ENCODE measurements around the gene TMEM86B. TPM values are rescaled to one million over a fixed set of nuclear protein-coding genes. Genes with fewer than 3 reads are reported as not detected.

The TMEM86B gene
- total RNA-seq, 1 experiment from 2014 or later: 4.2 TPM

GRCh38 chr19:55239004-55239403, 10.4 kb upstream of the TMEM86B start:
- TF ChIP-seq CTCF (IDR thresholded peaks at IDR 0.05; ENCODE audit: unreplicated experiment): no peak
- no peak for DNase-seq (ENCODE audit: unreplicated experiment)
- Mint-ChIP-seq H3K4me3 (ENCODE audit: unreplicated experiment) (no peak overlapping the region), H3K27me3 (ENCODE audit: insufficient read depth, unreplicated experiment) (no peaks in the 10 kb centered on the region), H3K36me3 (ENCODE audit: insufficient read depth, unreplicated experiment) (peaks cover 58% of the 10 kb centered on the region), H3K27ac (ENCODE audit: low read depth, unreplicated experiment) (no peak overlapping the region), H3K4me1 (ENCODE audit: insufficient read depth, unreplicated experiment) (no peaks in the 10 kb centered on the region), H3K9me3 (ENCODE audit: unreplicated experiment) (no peaks in the 10 kb centered on the region)
- ChIA-PET POLR2A (no interaction called here), CTCF (interaction anchor here (0.8 to 1.0 kb wide), 2 partner anchors 94 to 1244 kb away, joined by 3 read pairs; no protein-coding TSS in a partner anchor)
- no TSS peak for BruUV-seq (replicated peaks)
- intact Hi-C loops (cut with micrococcal nuclease): no loop called here

GRCh38 chr19:55238030-55238429, 9.5 kb upstream of the TMEM86B start:
- POLR2A ChIA-PET: interaction anchor here (0.7 kb wide), 1 partner anchor 16 kb away, joined by 3 read pairs; no protein-coding TSS in a partner anchor
- H3K36me3 Mint-ChIP-seq (ENCODE audit: insufficient read depth, unreplicated experiment): peaks cover 55% of the 10 kb centered on the region

GRCh38 chr19:55232986-55233385, 4.4 kb upstream of the TMEM86B start:
- ChIA-PET POLR2A (no interaction called here), CTCF (no interaction called here)
- Mint-ChIP-seq H3K4me1 (ENCODE audit: insufficient read depth, unreplicated experiment) (no peaks in the 10 kb centered on the region), H3K4me3 (ENCODE audit: unreplicated experiment) (no peak overlapping the region), H3K9me3 (ENCODE audit: unreplicated experiment) (no peaks in the 10 kb centered on the region), H3K27me3 (ENCODE audit: insufficient read depth, unreplicated experiment) (no peaks in the 10 kb centered on the region), H3K27ac (ENCODE audit: low read depth, unreplicated experiment) (no peak overlapping the region), H3K36me3 (ENCODE audit: insufficient read depth, unreplicated experiment) (peaks cover 60% of the 10 kb centered on the region)
- TF ChIP-seq CTCF (IDR thresholded peaks at IDR 0.05; ENCODE audit: unreplicated experiment): no peak
- intact Hi-C loops (cut with micrococcal nuclease): no loop called here
- DNase-seq (ENCODE audit: unreplicated experiment): no peak
- no TSS peak for BruUV-seq (replicated peaks)

More at GRCh38 chr19:55238030-55238429, 9.5 kb upstream of the TMEM86B start:
- intact Hi-C loops (cut with micrococcal nuclease): no loop called here
- Mint-ChIP-seq H3K27ac (ENCODE audit: low read depth, unreplicated experiment) (no peak overlapping the region), H3K4me1 (ENCODE audit: insufficient read depth, unreplicated experiment) (no peaks in the 10 kb centered on the region), H3K27me3 (ENCODE audit: insufficient read depth, unreplicated experiment) (no peaks in the 10 kb centered on the region), H3K4me3 (ENCODE audit: unreplicated experiment) (no peak overlapping the region), H3K9me3 (ENCODE audit: unreplicated experiment) (no peaks in the 10 kb centered on the region)
- no peak for TF ChIP-seq CTCF (IDR thresholded peaks at IDR 0.05; ENCODE audit: unreplicated experiment)
- CTCF ChIA-PET: interaction anchor here (0.7 to 1.0 kb wide), 2 partner anchors 93 to 758 kb away, joined by 3 to 4 read pairs; no protein-coding TSS in a partner anchor
- no peak for DNase-seq (ENCODE audit: unreplicated experiment)
- no TSS peak for BruUV-seq (replicated peaks)

- no TSS peak for BruUV-seq (replicated peaks)
- no peak for TF ChIP-seq CTCF (IDR thresholded peaks at IDR 0.05; ENCODE audit: unreplicated experiment)
- DNase-seq (ENCODE audit: unreplicated experiment): no peak
- Mint-ChIP-seq H3K4me1 (ENCODE audit: insufficient read depth, unreplicated experiment) (no peaks in the 10 kb centered on the region), H3K27me3 (ENCODE audit: insufficient read depth, unreplicated experiment) (no peaks in the 10 kb centered on the region), H3K36me3 (ENCODE audit: insufficient read depth, unreplicated experiment) (peaks cover 56% of the 10 kb centered on the region), H3K27ac (ENCODE audit: low read depth, unreplicated experiment) (peak overlapping the region; percentile 64), H3K9me3 (ENCODE audit: unreplicated experiment) (no peaks in the 10 kb centered on the region), H3K4me3 (ENCODE audit: unreplicated experiment) (no peak overlapping the region)
- ChIA-PET CTCF (no interaction called here), POLR2A (no interaction called here)
- intact Hi-C loops (cut with micrococcal nuclease): no loop called here
Observed at GRCh38 chr19:55232286-55232602, 3.7 kb upstream of the TMEM86B start.
